Kidney glomerular epithelial cell (primary cell): ENCODE results near the gene HOXA7.

Experiments
- DNase-seq: peaks from one replicate; lab custom pipeline; 2025; lab: John Stamatoyannopoulos, UW

The HOXA7 gene

DNA sequence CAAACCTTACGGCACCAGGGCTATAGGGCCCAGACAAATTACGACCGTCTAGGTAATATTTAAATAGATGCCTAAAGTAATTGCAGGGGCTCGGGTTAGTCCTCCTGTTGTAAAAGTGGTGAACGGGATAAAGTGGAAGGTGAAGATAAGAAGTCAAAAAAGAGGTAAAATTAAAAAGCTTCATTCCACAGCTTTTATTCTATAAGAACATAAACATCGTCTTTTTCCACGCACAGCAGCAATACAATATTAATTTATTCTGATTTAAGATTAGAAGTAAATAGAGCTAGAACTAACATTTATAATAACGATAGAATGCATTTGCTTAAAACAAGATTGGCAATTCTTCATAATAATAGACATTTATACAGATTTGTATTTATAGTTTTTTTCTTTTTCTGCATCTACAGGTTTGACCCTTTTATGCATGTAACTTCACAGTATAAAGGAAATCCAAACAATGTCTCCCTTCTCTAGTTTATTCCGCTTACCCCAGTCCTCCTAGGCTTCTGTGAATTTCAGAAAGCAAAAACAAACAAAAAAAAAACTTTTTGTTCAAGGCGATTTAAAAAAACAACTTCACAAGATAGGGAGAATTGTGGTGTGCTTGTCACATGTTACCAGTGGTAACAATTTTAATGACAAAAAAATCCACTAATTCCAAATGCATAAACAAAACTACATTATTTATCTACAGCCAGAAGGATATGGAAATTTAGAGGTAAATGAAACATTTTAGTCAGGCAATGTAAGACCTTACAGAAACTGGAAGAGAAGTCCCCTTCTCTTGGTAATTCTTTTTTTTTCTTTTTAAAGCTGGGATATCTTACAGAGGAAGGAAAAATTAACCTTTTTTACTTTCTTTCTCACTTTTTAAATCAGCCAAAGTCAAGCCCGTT lies 14.2 kb upstream of the HOXA7 start:
- no peak for DNase-seq

DNA sequence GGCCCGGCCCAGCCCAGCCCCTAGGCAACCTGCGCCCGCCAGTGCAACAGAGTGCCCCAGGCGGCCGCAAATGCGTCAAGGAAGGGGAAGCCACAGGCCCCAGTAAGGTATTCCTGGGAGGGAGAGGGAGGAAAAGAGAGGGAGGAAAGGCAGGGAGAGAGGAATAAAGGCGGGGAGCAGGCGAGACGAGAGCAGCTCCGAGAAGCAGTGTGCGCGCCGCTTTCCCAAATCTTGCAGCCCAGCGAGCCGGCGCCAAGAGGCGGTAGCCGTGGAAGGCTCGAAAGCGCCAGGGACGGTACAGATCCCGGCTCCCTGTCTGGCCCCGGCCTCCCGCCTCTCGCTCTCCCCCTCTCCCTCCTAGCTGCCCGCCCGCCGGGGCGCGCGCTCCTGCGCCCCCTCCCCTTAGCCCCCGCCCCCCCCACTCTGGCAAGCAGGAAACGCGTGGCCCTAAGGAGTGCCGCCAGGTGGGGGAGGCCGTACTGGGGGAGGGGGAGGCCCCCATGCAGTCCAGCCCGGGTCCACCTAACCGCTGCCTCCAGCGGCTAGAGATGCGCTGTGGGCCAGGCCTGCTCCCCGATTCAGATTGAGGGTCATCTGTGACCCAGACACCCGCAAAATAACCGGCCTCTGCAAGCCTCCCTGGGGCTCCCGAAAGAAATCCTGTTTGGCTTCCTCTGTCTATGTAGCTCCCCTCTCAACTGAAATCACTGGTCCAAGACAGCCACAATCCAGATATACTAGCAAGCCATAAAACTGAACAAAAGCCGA lies 13.4 kb upstream of the HOXA7 start:
- DNase-seq: no peak

GRCh38 chr7:27168265-27168947 lies 11.9 kb upstream of the HOXA7 start:
- no peak for DNase-seq

DNA sequence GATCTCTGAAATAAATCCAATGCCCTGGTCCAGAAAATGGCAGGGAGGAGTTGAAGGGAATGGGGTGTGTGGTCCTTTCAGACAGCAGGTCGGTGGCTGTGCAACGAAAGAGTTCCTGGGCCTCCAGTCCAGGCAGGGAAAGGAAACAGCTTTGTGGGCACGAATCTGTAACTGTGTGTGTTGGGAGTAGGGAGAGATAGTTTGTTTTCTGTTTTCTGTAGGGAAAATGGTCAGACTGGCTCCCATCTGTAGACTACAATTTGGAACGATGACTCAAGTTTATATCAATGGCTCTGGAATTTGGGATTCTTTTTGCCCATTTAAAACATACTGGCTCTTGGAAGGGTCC lies 11.4 kb upstream of the HOXA7 start:
- no peak for DNase-seq

GRCh38 chr7:27166531-27167505 lies 10.3 kb upstream of the HOXA7 start:
- DNase-seq: no peak

GRCh38 chr7:27165996-27166530 lies 9.6 kb upstream of the HOXA7 start:
- no peak for DNase-seq

GRCh38 chr7:27165089-27165995 lies 8.9 kb upstream of the HOXA7 start, which contains the start of gene HOXA9:
Gene HOXA9, minus strand, starts transcription at chr7:27165537. Its CDS starts 80 bp downstream, at chr7:27165457.
- no peak for DNase-seq

- DNase-seq: no peak
These were observed 8.1 kb upstream of the HOXA7 start for GRCh38 chr7:27164367-27165088.

DNA sequence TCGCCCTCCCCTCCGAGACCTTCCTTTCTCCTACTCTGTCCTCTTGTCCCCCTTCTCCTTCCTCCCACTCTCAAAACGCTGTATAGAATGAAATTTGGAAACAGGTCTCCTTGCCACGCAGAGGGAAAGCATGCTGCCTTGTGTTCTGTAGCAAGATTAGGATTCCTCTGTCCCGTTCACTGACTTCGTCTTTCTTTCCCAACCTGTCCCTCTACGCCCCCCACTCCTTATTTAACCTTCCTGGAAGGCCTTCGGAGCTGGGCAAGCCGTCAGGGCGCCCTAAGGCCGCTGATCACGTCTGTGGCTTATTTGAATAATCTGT lies 7.5 kb upstream of the HOXA7 start:
- no peak for DNase-seq

DNA sequence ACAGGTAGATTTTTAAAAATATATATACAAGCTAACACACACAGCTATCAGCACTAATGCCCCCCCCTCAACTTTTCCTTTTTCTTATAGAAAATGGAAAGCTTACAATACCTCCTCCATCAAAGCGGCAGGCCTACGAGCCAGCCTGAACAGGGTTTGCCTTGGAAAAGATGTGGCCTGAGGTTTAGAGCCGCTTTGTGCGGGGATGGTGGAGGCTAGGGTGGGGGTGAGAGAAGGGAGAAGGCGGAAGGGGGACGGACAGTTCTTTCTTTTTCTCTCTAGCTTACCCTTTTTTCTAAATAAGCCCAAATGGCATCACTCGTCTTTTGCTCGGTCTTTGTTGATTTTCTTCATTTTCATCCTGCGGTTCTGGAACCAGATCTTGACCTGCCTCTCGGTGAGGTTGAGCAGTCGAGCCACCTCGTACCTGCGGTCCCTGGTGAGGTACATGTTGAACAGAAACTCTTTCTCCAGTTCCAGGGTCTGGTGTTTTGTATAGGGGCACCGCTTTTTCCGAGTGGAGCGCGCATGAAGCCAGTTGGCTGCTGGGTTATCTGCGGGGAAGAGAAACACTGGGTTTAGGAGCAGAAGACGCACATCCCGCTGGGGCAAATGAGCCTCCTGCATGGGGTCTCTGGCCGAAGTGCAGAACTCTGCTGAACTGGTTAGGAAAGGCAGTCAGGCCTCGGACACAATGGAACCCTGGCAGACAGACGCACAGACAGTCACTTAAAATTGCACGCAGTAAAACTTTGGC lies 7.0 kb upstream of the HOXA7 start:
- DNase-seq: no peak

DNA sequence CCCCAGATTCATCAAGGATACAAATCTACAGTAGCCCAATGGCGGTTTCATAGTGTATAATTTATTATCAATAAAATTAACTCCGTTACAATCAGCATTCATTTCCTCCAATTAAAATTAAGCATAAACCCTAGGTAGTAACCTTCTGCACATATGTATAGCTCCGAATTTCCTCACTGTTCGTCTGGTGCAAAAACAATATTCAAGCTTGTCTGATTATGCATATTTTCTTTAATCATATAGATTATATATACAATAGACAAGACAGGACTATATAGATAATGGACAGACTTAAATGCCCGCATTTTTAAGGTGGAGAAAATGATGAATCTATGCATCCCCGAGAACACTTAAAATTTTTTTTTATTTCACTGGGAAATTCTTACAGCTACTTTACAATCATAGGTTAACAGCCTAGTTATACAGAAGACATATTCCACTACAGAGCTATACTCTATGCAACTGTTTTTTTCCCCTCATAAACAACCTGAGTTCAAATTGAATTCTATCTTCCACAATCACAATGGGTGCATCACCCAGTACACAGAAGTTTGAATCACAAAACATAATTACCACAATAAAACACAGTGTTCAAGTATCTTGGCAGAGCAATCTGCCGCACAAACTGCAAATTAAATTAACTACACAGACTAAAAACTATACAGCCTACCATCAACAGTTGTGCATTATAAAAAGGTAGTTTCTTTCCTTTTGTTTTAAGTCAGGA lies 6.2 kb upstream of the HOXA7 start:
- no peak for DNase-seq

DNA sequence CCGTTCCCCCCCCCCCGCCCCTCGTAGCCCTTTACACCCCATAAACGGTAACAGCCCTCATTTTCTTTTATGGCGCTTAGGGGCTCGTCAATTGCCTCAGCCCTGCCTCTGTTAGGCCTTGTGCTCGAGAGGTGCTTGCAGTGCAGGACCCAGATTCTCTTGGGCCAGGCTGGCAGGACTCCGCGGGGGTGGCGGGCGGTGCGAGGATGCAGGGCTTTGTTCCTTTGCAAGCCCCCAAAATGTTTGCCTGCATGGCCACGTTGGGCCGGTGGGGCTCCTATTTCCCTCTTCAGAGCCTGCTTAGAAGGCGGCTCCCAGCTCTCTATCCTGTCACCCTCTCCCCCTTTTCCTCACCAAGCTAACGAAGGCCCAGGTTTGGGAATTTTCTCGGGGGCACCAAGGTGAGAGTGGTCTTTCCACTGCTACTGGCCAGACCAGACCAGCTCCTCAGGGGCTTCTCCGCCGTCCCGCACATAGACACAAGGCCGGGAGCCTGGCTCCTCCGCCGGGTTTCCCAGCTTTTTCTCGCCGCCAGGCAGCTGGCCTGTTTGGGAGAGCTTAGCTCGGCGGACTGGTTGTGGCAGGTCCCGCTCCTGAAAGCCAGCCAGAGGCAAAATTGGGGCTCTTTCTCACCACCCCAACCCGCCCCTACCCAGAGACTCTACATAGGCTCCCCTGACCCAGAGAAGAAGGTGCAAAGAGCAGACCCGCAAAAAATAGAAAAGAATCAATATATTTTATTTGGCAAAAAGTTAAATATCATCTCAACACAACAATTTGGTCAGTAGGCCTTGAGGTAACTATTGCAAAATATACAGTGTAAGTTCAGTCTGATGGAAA lies 5.5 kb upstream of the HOXA7 start:
- DNase-seq: no peak

- no peak for DNase-seq
These were observed 4.8 kb upstream of the HOXA7 start for GRCh38 chr7:27161214-27161720.

DNA sequence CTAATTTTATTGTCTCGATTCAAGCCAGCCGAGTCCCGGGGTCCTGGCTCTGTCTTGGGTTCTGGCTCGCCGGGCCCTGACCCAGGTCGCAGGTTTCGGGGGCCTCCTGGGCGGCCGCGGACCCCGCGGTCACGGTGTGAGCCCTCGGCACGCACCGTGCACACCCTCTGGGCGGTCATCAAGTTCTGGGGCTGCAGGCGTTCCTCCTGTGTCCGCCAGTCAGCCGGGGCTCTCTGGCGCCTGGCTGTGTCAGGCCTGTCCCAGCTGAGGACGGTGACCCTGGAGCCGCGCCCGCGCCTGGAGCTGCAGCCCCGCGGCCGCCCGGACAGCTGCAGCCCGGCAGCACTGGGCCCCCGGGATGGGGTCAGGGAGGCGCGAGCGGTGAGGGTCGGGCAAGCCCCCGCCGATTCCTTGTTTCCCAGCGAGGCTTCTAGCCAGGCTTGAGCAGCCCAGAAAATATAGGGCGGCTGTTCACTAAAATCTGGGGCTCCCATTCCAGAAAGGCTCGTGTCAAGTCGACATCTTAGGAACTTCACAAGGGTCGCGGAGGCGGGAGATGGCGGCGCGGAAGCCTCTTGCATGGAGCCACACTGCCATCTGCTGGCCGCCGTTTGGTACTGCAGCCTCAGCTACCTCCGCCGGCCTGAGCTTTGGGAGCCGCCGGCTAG lies 4.2 kb upstream of the HOXA7 start:
- DNase-seq: no peak

GRCh38 chr7:27160145-27160545 lies 3.7 kb upstream of the HOXA7 start:
- no peak for DNase-seq
